Measurements from ENCODE around the gene PRKCA. TPM values are rescaled to one million over a fixed set of nuclear protein-coding genes. Genes with fewer than 3 reads are reported as not detected.

The PRKCA gene
- total RNA-seq, 6 experiments from 2014 or later, result 81.2 to 106 (median 92.9) TPM

DNA sequence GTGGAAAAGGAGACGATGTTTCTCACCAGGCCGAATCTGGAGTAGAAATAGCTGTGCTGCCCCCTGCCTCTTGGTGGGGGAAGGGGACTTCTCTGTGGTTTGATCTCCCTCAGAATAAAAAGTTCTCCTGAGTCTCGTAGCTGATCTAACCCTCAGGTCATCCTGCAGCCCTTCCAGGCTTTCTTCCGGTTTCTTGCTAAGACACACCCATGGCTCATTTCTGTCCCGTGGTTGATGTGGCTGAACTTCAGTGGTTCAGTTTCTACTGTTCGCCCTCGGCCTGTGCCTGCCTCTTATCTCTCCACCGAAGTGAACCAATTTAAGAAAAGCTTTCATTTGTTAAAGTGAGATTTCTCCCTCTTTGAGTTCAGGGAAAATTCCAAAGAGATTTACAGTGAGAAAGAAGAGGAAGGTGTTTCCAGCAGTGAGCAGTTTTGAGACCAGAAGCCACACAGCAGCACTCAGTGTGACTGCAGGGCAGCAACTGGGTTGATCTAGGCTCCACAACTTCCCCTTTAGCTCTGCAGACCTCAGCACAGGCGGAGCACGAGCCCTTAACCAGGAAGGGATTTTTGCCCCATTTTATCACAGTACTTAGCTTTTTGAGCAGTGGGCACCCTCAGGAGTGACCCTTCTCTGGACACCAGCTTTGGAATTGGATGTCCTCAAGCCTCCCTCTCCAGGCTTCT is 497.6 kb downstream of the PRKCA start:
- Mint-ChIP-seq H3K36me3 (ENCODE audit: low read depth) (peaks cover 46% of the 10 kb centered on the region), H3K4me3 (no peak overlapping the region), H3K4me1 (ENCODE audit: low read depth) (0 out of 2 replicates have a peak, but pooled peaks cover 5% of the 10 kb centered on the region), H3K27me3 (ENCODE audit: insufficient read depth) (peaks cover 2% of the 10 kb centered on the region; the same call in 1 of the 2 replicates), H3K27ac (no peak overlapping the region), H3K9me3 (no peaks in the 10 kb centered on the region)
- TF ChIP-seq, protein P1, sequence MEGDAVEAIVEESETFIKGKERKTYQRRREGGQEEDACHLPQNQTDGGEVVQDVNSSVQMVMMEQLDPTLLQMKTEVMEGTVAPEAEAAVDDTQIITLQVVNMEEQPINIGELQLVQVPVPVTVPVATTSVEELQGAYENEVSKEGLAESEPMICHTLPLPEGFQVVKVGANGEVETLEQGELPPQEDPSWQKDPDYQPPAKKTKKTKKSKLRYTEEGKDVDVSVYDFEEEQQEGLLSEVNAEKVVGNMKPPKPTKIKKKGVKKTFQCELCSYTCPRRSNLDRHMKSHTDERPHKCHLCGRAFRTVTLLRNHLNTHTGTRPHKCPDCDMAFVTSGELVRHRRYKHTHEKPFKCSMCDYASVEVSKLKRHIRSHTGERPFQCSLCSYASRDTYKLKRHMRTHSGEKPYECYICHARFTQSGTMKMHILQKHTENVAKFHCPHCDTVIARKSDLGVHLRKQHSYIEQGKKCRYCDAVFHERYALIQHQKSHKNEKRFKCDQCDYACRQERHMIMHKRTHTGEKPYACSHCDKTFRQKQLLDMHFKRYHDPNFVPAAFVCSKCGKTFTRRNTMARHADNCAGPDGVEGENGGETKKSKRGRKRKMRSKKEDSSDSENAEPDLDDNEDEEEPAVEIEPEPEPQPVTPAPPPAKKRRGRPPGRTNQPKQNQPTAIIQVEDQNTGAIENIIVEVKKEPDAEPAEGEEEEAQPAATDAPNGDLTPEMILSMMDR (IDR thresholded peaks at IDR 0.05), result no peak
- no peak for DNase-seq

- H3K4me1 Mint-ChIP-seq (ENCODE audit: low read depth), result 0 out of 2 replicates have a peak, but pooled peaks cover 5% of the 10 kb centered on the region
- H3K4me3 Mint-ChIP-seq, result no peak overlapping the region
Observed at GRCh38 chr17:66803474-66803951, 501.1 kb downstream of the PRKCA start.

GRCh38 chr17:66805567-66805966 is 503.2 kb downstream of the PRKCA start:
- TF ChIP-seq, protein P1 (IDR thresholded peaks at IDR 0.05), result no peak
- peaks cover 5% of the 10 kb centered on the region for H3K27me3 Mint-ChIP-seq (ENCODE audit: insufficient read depth)
- peaks cover 34% of the 10 kb centered on the region; the same call in 1 of the 2 replicates for H3K36me3 Mint-ChIP-seq (ENCODE audit: low read depth)
- no peak overlapping the region for H3K4me3 Mint-ChIP-seq
- no peak overlapping the region for H3K27ac Mint-ChIP-seq
- DNase-seq, result no peak
- 0 out of 2 replicates have a peak, but pooled peaks cover 5% of the 10 kb centered on the region for H3K4me1 Mint-ChIP-seq (ENCODE audit: low read depth)
- H3K9me3 Mint-ChIP-seq, result no peaks in the 10 kb centered on the region

More at GRCh38 chr17:66803474-66803951, 501.1 kb downstream of the PRKCA start:
- no peaks in the 10 kb centered on the region for H3K9me3 Mint-ChIP-seq
- no peak for DNase-seq
- H3K27me3 Mint-ChIP-seq (ENCODE audit: insufficient read depth), result peaks cover 5% of the 10 kb centered on the region
- TF ChIP-seq, protein P1 (IDR thresholded peaks at IDR 0.05), result no peak
- H3K36me3 Mint-ChIP-seq (ENCODE audit: low read depth), result peaks cover 30% of the 10 kb centered on the region; the same call in 1 of the 2 replicates
- no peak overlapping the region for H3K27ac Mint-ChIP-seq

- Mint-ChIP-seq H3K4me3 (no peak overlapping the region; the same call in 1 of the 2 replicates), H3K36me3 (ENCODE audit: low read depth) (peaks cover 27% of the 10 kb centered on the region; the same call in 1 of the 2 replicates), H3K4me1 (ENCODE audit: low read depth) (no peaks in the 10 kb centered on the region), H3K9me3 (no peaks in the 10 kb centered on the region), H3K27ac (no peak overlapping the region), H3K27me3 (ENCODE audit: insufficient read depth) (peaks cover 8% of the 10 kb centered on the region)
- TF ChIP-seq, protein P1 (IDR thresholded peaks at IDR 0.05), result no peak
- no peak for DNase-seq
Observed at GRCh38 chr17:66807182-66807581, 504.8 kb downstream of the PRKCA start.

DNA sequence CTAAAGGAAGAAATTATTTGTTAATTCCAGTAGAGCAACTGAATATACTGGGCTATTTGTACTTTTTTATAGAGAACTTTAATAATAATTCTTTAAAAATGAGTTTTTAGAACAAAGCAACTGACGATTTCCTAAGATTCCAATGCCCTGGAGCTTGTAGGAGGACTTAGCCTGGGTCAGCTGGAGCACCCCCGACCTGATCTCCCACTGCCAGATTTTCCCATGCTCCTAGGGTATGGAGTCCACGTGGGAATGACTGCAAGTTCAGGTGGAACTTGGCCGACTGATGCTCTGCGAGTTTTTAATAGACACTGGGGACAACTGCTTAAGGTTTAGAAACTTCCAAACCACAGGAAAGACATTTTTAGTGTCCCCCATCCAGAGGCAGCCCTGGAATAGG is 507.0 kb downstream of the PRKCA start:
- TF ChIP-seq, protein P1 (IDR thresholded peaks at IDR 0.05), result no peak
- no peak for DNase-seq
- no peaks in the 10 kb centered on the region for H3K9me3 Mint-ChIP-seq
- H3K4me3 Mint-ChIP-seq, result no peak overlapping the region
- H3K4me1 Mint-ChIP-seq (ENCODE audit: low read depth), result no peaks in the 10 kb centered on the region
- H3K27me3 Mint-ChIP-seq (ENCODE audit: insufficient read depth), result peaks cover 18% of the 10 kb centered on the region
- peaks cover 19% of the 10 kb centered on the region; the same call in 1 of the 2 replicates for H3K36me3 Mint-ChIP-seq (ENCODE audit: low read depth)
- no peak overlapping the region for H3K27ac Mint-ChIP-seq

All from HFFc6 (cell line).